GM18873 (cell line): ENCODE results near the gene ARHGAP26.

Experiments used
- ATAC-seq: cut with Tn5 transposase; IDR thresholded peaks from one replicate; pipeline ENCODE4 v1.9.1; 2021; ENCODE audit warnings: mild to moderate bottlenecking, moderate library complexity, moderate number of reproducible peaks; ENCODE audit not compliant: unreplicated experiment, low FRiP score

The ARHGAP26 gene

DNA sequence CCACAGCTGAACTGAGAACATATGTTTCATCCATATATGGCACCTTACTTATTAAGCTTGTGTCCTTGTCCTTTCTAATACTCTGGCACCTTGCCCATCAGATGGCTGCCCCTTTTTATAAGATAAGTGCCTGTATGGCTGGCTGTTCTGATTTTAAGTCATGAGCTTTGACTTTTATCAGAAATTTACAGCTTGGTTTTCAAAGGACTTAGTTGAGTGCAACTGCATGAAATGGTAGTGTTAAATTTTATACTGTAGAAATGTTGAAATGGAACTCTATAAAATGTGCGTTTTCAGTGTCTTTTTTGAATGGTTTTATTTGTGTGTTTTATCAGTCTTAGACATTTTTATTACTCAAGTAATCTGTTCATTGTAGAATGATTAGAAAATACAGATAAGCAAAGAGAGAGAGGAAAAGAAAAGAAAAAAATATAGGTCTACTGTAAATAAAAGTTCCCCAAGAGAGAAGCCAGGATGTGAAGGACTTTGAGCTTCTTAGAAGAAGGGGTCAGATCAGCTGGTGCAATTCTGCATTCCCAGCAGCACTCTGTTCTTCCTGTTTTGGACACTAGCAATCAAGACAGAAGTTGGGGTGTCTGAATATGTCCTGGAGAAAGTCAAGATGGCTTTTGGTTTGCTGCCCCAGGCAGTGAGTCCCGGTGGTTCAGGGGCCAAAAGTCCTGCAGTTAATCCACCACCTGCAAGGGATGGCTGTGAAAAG is 38.9 kb downstream of the ARHGAP26 start:
- no peak for ATAC-seq

DNA sequence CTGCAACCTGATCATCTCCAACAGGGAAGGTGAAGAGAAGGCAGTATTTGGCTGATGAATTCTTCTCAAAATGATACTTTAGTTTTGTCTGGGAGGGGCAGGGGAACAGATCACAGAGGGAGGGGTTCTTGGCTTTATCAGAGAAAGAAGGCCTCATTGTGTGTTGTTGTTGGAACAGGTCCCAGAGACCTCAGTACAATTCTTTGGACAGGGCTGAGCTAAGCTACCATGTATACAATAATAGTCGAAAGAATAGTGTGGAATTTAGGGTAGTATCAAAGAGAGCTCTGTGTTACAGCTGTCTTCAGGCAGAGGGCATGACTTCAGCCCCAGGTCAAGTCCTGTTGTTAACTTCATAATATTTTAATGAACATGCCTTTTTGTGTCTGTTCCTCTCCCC is 39.9 kb downstream of the ARHGAP26 start:
- ATAC-seq: no peak

DNA sequence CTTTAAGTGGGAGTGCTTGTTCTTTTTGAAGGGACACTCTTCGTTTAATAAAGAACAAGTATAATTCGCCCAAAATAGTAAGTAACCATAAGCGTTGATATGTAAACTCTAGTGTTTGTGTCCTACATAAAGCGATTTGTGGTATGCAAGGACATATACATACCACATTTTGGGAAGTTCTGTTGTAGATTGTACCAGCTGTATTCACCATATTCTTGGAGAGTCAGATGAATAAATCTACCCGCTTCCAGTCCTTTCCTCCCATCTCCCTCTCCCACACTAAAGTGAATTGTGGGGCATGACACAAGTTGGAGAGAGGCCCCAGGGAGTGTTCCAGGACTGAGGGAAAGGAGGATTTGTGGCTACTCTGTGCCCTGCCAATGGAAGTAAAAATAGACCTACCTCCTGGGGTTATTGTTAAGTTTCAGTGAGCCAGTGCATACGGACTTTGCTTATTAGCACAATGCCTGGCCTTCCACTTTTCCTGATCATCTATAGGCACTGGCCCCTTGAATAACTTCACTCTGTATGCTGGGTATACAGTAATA is 40.6 kb downstream of the ARHGAP26 start:
- ATAC-seq: no peak

GRCh38 chr5:142811866-142812557 is 41.8 kb downstream of the ARHGAP26 start:
- ATAC-seq: no peak

DNA sequence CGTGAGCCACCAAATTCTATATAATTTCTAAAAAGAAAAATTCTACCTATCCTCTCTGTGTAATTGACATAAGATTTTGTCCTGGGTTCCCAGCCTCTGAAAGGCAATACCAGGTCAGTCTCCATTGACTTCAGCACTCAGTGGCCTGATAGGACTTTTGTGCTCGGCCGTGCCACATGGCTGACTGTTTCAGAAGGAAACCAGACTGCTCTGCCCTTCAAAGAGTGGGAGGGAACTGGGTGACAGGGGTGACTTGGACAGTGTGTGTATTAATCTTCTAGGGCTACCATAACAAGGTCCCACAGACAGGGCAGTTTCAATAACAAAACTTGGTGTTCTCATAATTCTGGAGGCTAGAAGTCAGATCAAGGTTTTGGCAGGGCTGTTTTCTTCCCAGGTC is 43.0 kb downstream of the ARHGAP26 start:
- ATAC-seq: no peak

- ATAC-seq: no peak
Measured at GRCh38 chr5:142814122-142814521, 43.9 kb downstream of the ARHGAP26 start.

DNA sequence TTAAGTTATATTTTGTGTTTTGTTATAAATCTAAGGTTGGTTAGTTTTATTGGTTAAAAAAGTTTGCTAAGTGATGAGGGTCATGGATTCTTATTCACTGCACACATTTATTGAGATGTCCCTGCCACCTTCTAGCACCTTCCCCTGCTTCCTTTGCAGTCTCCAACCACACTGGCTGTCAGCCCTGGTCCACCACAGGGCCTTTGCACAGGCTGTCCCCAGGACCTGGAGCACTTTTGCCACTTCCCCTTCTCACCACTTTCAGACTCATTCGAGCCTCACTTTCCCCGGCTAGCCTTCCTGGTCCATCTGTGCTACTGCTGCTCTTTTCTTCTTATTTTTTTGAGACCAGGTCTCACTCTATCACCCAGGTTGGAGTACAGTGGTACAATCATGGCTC is 45.3 kb downstream of the ARHGAP26 start:
- no peak for ATAC-seq

DNA sequence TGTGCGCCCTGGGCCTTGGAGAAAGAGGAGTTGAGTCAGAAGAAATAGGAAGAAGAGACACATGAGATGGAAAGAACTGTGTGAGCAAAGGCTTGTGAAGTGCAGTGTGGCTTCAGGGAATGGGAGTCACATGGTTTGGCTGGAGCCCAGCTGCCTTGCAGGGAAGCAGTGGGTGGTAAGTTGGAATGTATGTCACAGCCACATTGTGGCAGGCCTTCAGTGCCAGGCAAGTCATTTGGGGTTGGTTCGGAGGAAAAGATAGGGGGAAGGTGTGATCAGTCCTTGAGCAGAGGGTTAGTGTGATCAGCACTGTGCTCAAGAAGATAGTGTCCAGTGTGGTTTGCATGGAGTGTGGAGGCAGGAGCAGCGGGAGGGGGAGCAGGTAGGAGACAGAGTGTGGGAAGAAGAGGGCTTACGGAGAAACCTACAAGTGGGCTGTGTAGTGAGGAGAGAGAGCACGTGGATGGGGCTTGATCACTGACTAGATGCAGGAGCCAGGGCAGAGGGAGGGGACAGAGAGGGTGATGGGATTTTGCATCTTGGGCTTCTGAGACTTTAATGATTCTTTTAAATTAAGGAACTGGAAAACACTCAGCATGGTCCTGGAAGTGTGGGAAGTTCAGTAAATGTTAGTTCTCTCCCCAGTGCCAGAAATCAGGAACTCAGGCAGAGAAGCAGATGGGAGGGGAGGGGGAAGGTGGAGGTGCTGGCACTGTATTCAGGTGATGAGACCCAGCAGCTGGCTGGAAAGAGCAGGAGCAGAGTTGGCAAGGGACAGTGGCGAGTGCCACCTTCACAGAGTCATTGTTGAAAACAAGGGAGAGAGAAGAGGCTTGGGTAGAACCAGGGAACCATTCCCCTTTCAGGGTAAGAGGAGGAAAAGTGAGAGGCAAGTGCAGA is 46.6 kb downstream of the ARHGAP26 start:
- ATAC-seq: no peak

GRCh38 chr5:142817949-142818431 is 47.8 kb downstream of the ARHGAP26 start:
- ATAC-seq: no peak

- ATAC-seq: no peak
Measured at GRCh38 chr5:142819292-142819691, 49.1 kb downstream of the ARHGAP26 start.

DNA sequence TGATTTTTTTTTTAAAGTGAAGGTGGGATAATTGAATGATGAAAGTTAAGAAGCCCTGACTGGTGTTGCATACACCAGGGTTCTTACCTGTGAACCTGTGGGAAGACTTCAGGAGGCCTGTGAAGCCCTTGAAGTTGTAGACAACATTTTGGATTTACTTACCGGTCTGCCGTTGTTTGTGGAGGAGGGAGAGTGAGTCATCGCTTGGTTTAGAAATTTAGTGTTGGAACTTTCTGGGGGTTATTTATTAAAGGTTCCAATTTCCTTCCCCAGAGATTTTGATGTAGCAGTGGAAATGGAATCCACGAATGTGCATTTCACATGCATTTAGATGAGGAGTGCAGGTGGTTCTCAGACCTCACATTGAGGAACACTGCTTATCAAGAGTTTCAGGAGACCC is 49.6 kb downstream of the ARHGAP26 start:
- no peak for ATAC-seq

DNA sequence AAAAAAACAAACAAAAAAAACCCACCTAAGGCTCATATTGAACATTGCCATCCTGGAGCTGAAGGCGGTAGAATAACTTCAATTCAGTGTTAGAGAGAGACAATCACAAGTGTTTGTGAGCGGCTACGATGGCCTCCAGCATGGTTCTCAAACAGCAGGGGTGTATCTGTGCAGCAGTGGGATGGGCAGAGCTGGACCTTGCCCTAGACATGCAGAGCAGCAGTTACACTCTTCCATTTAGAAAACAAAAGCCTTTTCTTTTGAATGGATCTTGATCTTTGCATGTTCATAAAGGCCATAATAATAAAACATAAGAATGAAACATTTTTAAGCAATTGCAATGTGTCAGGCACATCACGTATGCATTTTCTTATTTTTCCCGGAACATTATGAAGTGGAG is 50.3 kb downstream of the ARHGAP26 start:
- ATAC-seq: no peak

- ATAC-seq: no peak
Measured at GRCh38 chr5:142821034-142821732, 51.0 kb downstream of the ARHGAP26 start.

GRCh38 chr5:142821733-142822487 is 51.7 kb downstream of the ARHGAP26 start:
- ATAC-seq: peak; percentile 54

- no peak for ATAC-seq
Measured at GRCh38 chr5:142823126-142823525, 52.9 kb downstream of the ARHGAP26 start.

DNA sequence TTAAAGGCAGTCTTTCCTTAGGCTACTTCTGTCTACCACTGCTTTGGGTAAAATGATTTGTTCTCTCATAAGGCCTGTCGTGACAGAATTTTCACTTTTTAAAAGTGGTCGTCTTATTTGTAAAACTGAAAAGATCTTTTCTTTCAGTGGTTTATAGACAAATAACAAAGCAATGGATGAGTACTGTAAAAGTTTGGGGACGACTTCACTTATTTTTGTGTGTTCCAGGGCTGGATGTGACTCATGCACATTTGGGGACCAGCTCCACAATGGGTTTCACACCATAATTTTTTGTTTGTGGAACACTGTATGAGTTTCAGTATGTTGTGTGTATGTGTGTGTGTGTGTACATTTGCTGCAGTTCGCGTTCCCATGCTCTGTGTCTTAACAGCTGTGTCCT is 53.6 kb downstream of the ARHGAP26 start:
- ATAC-seq: no peak

GRCh38 chr5:142824391-142824790 is 54.2 kb downstream of the ARHGAP26 start:
- ATAC-seq: no peak

DNA sequence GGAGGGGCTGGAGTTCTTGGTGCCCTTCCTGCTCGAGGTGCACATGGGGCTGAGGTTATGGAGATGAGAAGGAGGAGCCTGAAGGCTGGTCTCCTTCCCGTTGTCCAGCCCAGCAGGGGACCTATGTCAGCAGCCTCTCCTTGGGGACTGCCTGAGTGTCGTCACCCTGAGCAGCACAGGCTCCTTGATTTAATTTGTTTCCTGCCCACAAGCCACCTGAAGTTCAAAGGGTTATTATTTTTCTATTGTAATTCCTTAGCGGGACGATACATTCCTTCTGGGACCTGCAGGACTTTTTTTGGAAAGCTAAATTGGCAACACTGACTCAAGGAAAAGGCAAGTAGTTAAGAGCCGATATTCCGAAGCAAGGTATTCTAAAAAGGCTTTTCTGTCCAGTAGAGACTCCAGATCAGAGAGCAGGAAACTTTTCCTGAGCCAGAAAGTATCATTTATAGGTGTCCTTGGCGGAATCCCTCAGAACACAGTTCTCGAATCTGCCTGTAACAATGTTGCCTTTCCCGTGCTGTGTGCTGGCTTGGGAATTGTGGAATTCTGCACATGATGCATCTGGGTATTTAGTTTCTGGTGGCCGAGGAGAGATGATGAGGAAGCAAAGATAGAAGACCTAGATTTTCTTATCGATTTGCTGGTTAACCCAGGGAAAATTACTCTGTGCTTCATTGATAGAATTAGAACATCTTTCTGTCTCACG is 55.4 kb downstream of the ARHGAP26 start:
- ATAC-seq: no peak

GRCh38 chr5:142826093-142826492 is 55.9 kb downstream of the ARHGAP26 start:
- ATAC-seq: no peak
